ENCODE measurements around the gene HERPUD1.
"Not testable (repeated sequence)": the region's sequence is repeated elsewhere in the genome, so short reads cannot be mapped to it uniquely, and the experiment has no call there.

HERPUD1 gene

GRCh38 chr16:56985962-56986360 is 54.0 kb downstream of the HERPUD1 start:
- no peak for DNase-seq
- no peak overlapping the region for H3K9ac ChIP-seq (ENCODE audit: low read depth, low read length)
- peaks cover under 1% of the 10 kb centered on the region for H3K27me3 ChIP-seq (ENCODE audit: insufficient read depth, low read length, poor library complexity)
- no peak overlapping the region for H3K27ac ChIP-seq (ENCODE audit: low read length)
- peaks cover 18% of the 10 kb centered on the region for H3K4me1 ChIP-seq (ENCODE audit: insufficient read depth, low read length)
- no peak overlapping the region for H3K4me3 ChIP-seq (ENCODE audit: low read depth in 1 of 2, low read length in 2 of 2)
- no peak for ATAC-seq (ENCODE audit: insufficient read depth, low read depth)
- no peak overlapping the region for H3K4me2 ChIP-seq (ENCODE audit: insufficient read depth, low read length)
- no peaks in the 10 kb centered on the region for H3K36me3 ChIP-seq (ENCODE audit: insufficient read depth, low read length)
- no peaks in the 10 kb centered on the region for H3K9me3 ChIP-seq (ENCODE audit: insufficient read depth, low read length, severe bottlenecking)
- H3K79me2 ChIP-seq (ENCODE audit: insufficient read depth, low read length), result no peaks in the 10 kb centered on the region
- H4K20me1 ChIP-seq (ENCODE audit: insufficient read depth, low read length), result no peaks in the 10 kb centered on the region
- TF ChIP-seq CTCF (IDR thresholded peaks at IDR 0.05; ENCODE audit: borderline replicate concordance, extremely low read depth, low read length, poor library complexity, severe bottlenecking) (no peak), EZH2 (IDR thresholded peaks at IDR 0.05; ENCODE audit: borderline replicate concordance, low read depth, low read length, severe bottlenecking) (no peak)
- H2AFZ ChIP-seq (ENCODE audit: low read depth, low read length), result no peak overlapping the region

GRCh38 chr16:56986361-56986760 is 54.4 kb downstream of the HERPUD1 start:
- Histone ChIP-seq H3K36me3 (ENCODE audit: insufficient read depth, low read length) (no peaks in the 10 kb centered on the region), H4K20me1 (ENCODE audit: insufficient read depth, low read length) (no peaks in the 10 kb centered on the region), H3K27ac (ENCODE audit: low read length) (no peak overlapping the region), H3K9ac (ENCODE audit: low read depth, low read length) (no peak overlapping the region), H3K4me3 (ENCODE audit: low read depth in 1 of 2, low read length in 2 of 2) (no peak overlapping the region), H3K27me3 (ENCODE audit: insufficient read depth, low read length, poor library complexity) (no peaks in the 10 kb centered on the region), H3K79me2 (ENCODE audit: insufficient read depth, low read length) (no peaks in the 10 kb centered on the region), H3K4me2 (ENCODE audit: insufficient read depth, low read length) (no peak overlapping the region), H3K4me1 (ENCODE audit: insufficient read depth, low read length) (peaks cover 18% of the 10 kb centered on the region), H3K9me3 (ENCODE audit: insufficient read depth, low read length, severe bottlenecking) (no peaks in the 10 kb centered on the region), H2AFZ (ENCODE audit: low read depth, low read length) (no peak overlapping the region)
- DNase-seq (no peak), ATAC-seq (ENCODE audit: insufficient read depth, low read depth) (no peak)
- TF ChIP-seq EZH2 (IDR thresholded peaks at IDR 0.05; ENCODE audit: borderline replicate concordance, low read depth, low read length, severe bottlenecking) (no peak), CTCF (IDR thresholded peaks at IDR 0.05; ENCODE audit: borderline replicate concordance, extremely low read depth, low read length, poor library complexity, severe bottlenecking) (no peak)

DNA sequence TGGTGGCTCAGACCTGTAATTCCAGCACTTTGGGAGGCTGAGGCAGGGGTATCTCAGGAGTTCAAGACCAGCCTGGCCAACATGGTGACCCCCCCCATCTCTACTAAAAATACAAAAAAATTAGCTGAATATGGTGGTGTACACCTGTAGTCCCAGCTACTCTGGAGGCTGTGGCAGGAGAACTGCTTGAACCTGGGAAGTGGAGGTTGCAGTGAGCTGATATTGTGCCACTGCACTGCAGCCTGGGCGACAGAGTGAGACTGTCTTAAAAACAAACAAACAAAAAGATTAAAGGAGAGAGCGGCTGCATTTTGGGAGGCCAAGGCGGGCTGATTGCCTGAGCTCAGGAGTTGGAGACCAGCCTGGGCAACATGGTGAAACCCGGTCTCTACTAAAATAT is 55.0 kb downstream of the HERPUD1 start:
- H3K27ac ChIP-seq (ENCODE audit: low read length); H3K79me2 ChIP-seq (ENCODE audit: insufficient read depth, low read length); H2AFZ ChIP-seq (ENCODE audit: low read depth, low read length); ATAC-seq (ENCODE audit: insufficient read depth, low read depth); H3K27me3 ChIP-seq (ENCODE audit: insufficient read depth, low read length, poor library complexity); H3K4me3 ChIP-seq (ENCODE audit: low read depth in 1 of 2, low read length in 2 of 2); DNase-seq; H3K36me3 ChIP-seq (ENCODE audit: insufficient read depth, low read length); H3K9ac ChIP-seq (ENCODE audit: low read depth, low read length); H3K9me3 ChIP-seq (ENCODE audit: insufficient read depth, low read length, severe bottlenecking); H4K20me1 ChIP-seq (ENCODE audit: insufficient read depth, low read length); H3K4me2 ChIP-seq (ENCODE audit: insufficient read depth, low read length): not testable (repeated sequence)
- peaks cover 18% of the 10 kb centered on the region for H3K4me1 ChIP-seq (ENCODE audit: insufficient read depth, low read length)

GRCh38 chr16:56987692-56988091 is 55.8 kb downstream of the HERPUD1 start:
- H3K27ac ChIP-seq (ENCODE audit: low read length), result no peak overlapping the region
- no peaks in the 10 kb centered on the region for H3K9me3 ChIP-seq (ENCODE audit: insufficient read depth, low read length, severe bottlenecking)
- H3K4me1 ChIP-seq (ENCODE audit: insufficient read depth, low read length), result peaks cover 18% of the 10 kb centered on the region
- TF ChIP-seq EZH2 (IDR thresholded peaks at IDR 0.05; ENCODE audit: borderline replicate concordance, low read depth, low read length, severe bottlenecking), result no peak
- TF ChIP-seq CTCF (IDR thresholded peaks at IDR 0.05; ENCODE audit: borderline replicate concordance, extremely low read depth, low read length, poor library complexity, severe bottlenecking), result no peak
- no peak overlapping the region for H2AFZ ChIP-seq (ENCODE audit: low read depth, low read length)
- no peak overlapping the region for H3K9ac ChIP-seq (ENCODE audit: low read depth, low read length)
- no peaks in the 10 kb centered on the region for H3K36me3 ChIP-seq (ENCODE audit: insufficient read depth, low read length)
- no peaks in the 10 kb centered on the region for H3K27me3 ChIP-seq (ENCODE audit: insufficient read depth, low read length, poor library complexity)
- H3K4me3 ChIP-seq (ENCODE audit: low read depth in 1 of 2, low read length in 2 of 2), result no peak overlapping the region
- H4K20me1 ChIP-seq (ENCODE audit: insufficient read depth, low read length), result no peaks in the 10 kb centered on the region
- no peak overlapping the region for H3K4me2 ChIP-seq (ENCODE audit: insufficient read depth, low read length)
- DNase-seq (no peak), ATAC-seq (ENCODE audit: insufficient read depth, low read depth) (no peak)
- H3K79me2 ChIP-seq (ENCODE audit: insufficient read depth, low read length), result no peaks in the 10 kb centered on the region
